ENCODE data around the gene PRSS57.
A peak's percentile ranks its signal among the peaks of the same experiment; 100 is the strongest.

PRSS57 gene

GRCh38 chr19:662962-663681, 32.1 kb downstream of the PRSS57 start, which contains the start of gene RNF126:
TSS of gene RNF126 (minus strand) at chr19:663214. CDS start at chr19:663121, 93 bp downstream.
- no peak for TF ChIP-seq CTCF (IDR thresholded peaks at IDR 0.05; ENCODE audit: control extremely low read depth, extremely low read depth, low read depth, missing control alignments)
- DNase-seq (ENCODE audit: extremely low spot score) = peak; percentile 98
- ChIA-PET CTCF (interaction anchor here (0.7 to 1.5 kb wide), 4 partner anchors 14 to 71 kb away, joined by 3 to 8 read pairs (median 4); partner anchors contain the start of gene POLRMT), POLR2A (no interaction called here)

- TF ChIP-seq CTCF (IDR thresholded peaks at IDR 0.05; ENCODE audit: control extremely low read depth, extremely low read depth, low read depth, missing control alignments) = no peak
- peak; percentile 79 for DNase-seq (ENCODE audit: extremely low spot score)
- ChIA-PET POLR2A (no interaction called here), CTCF (interaction anchor here (0.9 kb wide), 1 partner anchor 17 kb away, joined by 5 read pairs; no protein-coding TSS in a partner anchor)
These were observed 32.9 kb downstream of the PRSS57 start for GRCh38 chr19:662207-662961.

DNA sequence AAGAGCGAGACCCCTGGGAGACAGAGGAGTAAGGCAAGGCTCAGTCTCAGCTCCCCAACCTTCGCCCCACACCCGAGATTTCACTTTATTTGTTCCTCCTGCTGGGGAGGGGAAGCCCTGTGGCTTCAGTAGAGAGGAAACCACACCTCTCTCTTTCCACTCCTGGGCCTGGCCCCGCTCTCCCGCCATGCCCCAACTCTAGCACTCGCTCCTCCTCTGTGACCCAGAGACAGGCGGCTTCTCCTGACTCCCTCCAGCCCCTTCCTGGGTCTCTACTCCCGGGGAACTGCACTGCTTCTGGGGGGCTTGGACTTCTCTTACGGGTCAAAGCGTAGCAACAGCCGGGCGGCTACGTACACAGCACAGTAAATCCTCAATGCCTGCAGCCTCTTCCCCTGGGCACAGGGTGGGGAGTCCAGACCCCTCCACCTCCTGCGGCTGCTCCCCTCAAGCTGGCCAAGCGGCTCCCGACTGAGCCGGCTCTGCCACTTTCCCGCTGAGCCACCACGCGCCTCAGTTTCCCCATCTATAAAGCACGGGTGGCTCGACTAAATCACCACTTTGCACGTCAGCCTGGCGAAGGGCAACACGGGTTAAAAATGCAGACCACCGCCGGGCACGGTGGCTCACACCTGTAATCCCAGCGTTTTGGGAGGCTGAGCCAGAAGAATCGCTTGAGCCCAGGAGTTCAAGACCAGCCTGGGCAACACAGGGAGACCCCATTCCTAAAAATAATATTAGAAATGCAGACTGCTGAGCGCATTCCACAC, 33.6 kb downstream of the PRSS57 start:
- peak; percentile 85 for DNase-seq (ENCODE audit: extremely low spot score)
- TF ChIP-seq CTCF (IDR thresholded peaks at IDR 0.05; ENCODE audit: control extremely low read depth, extremely low read depth, low read depth, missing control alignments) = no peak
- ChIA-PET CTCF (interaction anchor here (1.1 to 1.9 kb wide), 2 partner anchors 11 to 77 kb away, joined by 3 to 8 read pairs; no protein-coding TSS in a partner anchor), POLR2A (no interaction called here)

DNA sequence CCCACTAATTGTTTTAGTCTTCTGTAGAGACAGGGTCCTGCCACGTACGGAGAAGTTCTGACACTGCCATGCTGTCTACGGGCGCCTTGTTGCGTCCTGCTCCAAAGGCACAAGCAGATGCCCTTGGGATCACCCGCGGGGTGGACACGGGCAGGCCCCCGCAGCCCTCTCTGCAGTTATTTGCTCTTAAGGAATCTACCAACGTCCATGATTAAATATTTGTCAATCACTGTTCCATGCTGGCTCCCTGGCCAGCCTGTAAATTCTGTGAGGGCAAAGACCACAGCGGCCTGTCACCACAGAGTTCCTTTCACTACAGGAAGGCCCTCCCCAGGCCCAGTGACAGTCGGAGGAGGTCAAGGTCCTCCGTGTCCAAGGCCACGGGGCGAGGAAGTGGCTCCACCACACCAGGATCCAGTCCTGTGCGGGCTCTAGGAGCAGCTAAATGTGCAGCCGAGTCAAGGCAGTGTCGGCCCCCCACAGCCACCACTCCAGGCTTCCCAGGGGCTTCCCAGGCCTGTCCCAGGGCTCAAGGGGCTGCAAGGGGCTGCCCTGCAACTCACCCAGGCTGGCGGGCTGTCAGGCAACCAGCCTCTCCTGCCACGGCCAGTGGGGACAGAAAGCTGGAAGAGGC, 34.3 kb downstream of the PRSS57 start:
- ChIA-PET POLR2A (no interaction called here), CTCF (interaction anchor here (0.9 to 1.9 kb wide), 4 partner anchors 11 to 76 kb away, joined by 3 to 8 read pairs (median 4); no protein-coding TSS in a partner anchor)
- no peak for DNase-seq (ENCODE audit: extremely low spot score)
- no peak for TF ChIP-seq CTCF (IDR thresholded peaks at IDR 0.05; ENCODE audit: control extremely low read depth, extremely low read depth, low read depth, missing control alignments)

DNA sequence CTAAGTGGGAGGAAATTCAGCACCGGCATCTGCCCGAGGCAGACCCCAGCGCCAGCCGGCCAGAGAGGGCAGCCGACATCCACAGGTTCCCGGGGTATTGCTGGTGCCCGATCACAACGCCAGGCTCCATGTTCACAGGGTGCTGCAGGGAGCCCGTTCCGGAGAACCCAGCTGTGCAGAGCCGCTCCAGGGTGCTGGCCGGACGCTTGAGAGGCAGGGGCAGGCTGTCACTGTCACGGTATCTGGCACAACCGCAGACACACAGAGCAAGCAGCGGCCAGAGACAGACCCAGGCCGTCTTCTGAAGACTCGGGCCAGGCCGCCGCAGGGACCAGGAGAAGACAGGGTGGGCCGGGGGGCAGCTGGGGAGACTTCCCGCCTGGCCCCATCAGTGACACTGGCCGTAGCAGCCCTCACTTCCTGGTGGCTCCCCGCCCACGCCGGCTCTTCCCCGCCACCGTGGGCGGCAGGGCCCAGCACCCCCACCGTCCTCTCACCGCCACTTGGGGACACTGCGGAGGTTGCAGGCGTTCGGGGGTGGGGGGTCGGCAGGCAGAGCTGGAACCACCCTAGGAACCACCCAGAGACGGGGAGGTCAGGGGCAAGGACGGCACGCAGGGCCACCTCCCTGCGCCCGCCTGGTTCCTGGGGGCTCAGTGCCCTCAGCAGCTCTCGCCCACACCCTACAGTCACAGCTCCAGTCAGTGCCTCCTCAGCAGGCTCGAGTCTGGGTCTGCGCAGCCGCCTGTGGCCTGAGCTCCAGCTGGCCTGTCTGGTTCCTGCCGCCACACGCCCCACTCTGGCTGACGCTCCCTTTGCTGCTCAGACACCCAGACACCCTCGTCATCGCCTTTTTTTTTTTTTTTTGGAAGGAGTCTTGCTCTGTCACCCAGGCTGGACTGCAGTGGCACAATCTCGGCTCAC, 36.1 kb downstream of the PRSS57 start:
- CTCF ChIA-PET = interaction anchor here (1.9 kb wide), 1 partner anchor 75 kb away, joined by 8 read pairs; no protein-coding TSS in a partner anchor
- TF ChIP-seq CTCF (IDR thresholded peaks at IDR 0.05; ENCODE audit: control extremely low read depth, extremely low read depth, low read depth, missing control alignments) = no peak
- no peak for DNase-seq (ENCODE audit: extremely low spot score)
- POLR2A ChIA-PET = no interaction called here
